ENCODE results near the gene MTA1.

The MTA1 gene

GRCh38 chr14:105503935-105504692, 84.5 kb downstream of the MTA1 start:
- no peak overlapping the region for H3K4me3 ChIP-seq (ENCODE audit: low read depth, low read length)
- no peak for TF ChIP-seq CTCF (IDR thresholded peaks at IDR 0.05; ENCODE audit: low read depth, low read length, missing control alignments)
- no peak for DNase-seq (ENCODE audit: low read depth)

- no peak overlapping the region for H3K4me3 ChIP-seq (ENCODE audit: low read depth, low read length)
- DNase-seq (ENCODE audit: low read depth), result no peak
- TF ChIP-seq CTCF (IDR thresholded peaks at IDR 0.05; ENCODE audit: low read depth, low read length, missing control alignments), result no peak
Observed at GRCh38 chr14:105505101-105505500, 85.5 kb downstream of the MTA1 start.

GRCh38 chr14:105507247-105507646, 87.6 kb downstream of the MTA1 start:
- DNase-seq (ENCODE audit: low read depth), result no peak
- no peak for TF ChIP-seq CTCF (IDR thresholded peaks at IDR 0.05; ENCODE audit: low read depth, low read length, missing control alignments)
- no peak overlapping the region for H3K4me3 ChIP-seq (ENCODE audit: low read depth, low read length)

GRCh38 chr14:105508069-105508468, 88.4 kb downstream of the MTA1 start:
- DNase-seq (ENCODE audit: low read depth), result no peak
- no peak overlapping the region for H3K4me3 ChIP-seq (ENCODE audit: low read depth, low read length)
- TF ChIP-seq CTCF (IDR thresholded peaks at IDR 0.05; ENCODE audit: low read depth, low read length, missing control alignments), result no peak

- DNase-seq (ENCODE audit: low read depth), result no peak
- no peak overlapping the region for H3K4me3 ChIP-seq (ENCODE audit: low read depth, low read length)
- no peak for TF ChIP-seq CTCF (IDR thresholded peaks at IDR 0.05; ENCODE audit: low read depth, low read length, missing control alignments)
Observed at GRCh38 chr14:105508601-105509000, 89.0 kb downstream of the MTA1 start.

- DNase-seq (ENCODE audit: low read depth), result no peak
- TF ChIP-seq CTCF (IDR thresholded peaks at IDR 0.05; ENCODE audit: low read depth, low read length, missing control alignments), result no peak
- no peak overlapping the region for H3K4me3 ChIP-seq (ENCODE audit: low read depth, low read length)
Observed at GRCh38 chr14:105517096-105517495, 97.5 kb downstream of the MTA1 start.
